KMS-11 (cell line): ENCODE results near the gene CEACAM5.

ENCODE experiments used
- H2AFZ ChIP-seq: fragments of 200-600 bp; sonication (generic); 2 replicates; pipeline ENCODE4 v1.6.1; 2016; ENCODE audit warnings: antibody characterized with exemption, mixed run types, low read depth
- H3K27ac ChIP-seq: fragments of 200-600 bp; sonication (generic); 2 replicates; pipeline ENCODE4 v1.6.1; 2016; ENCODE audit warnings: mild to moderate bottlenecking, mixed run types
- H3K27me3 ChIP-seq: fragments of 200-600 bp; sonication (generic); 2 replicates; pipeline ENCODE4 v1.6.1; 2017; ENCODE audit warnings: mild to moderate bottlenecking, low read depth, mixed run types, moderate library complexity; ENCODE audit not compliant: insufficient read depth
- H3K36me3 ChIP-seq: fragments of 200-600 bp; sonication (generic); 2 replicates; pipeline ENCODE4 v1.6.1; 2017; ENCODE audit warnings: mild to moderate bottlenecking, mixed run types; ENCODE audit not compliant: insufficient read depth
- H3K4me1 ChIP-seq: fragments of 200-600 bp; sonication (generic); 2 replicates; pipeline ENCODE4 v1.6.1; 2016; ENCODE audit warnings: mild to moderate bottlenecking, low read depth, mixed run types; ENCODE audit not compliant: poor library complexity, severe bottlenecking
- H3K4me2 ChIP-seq: fragments of 200-600 bp; sonication (generic); 2 replicates; pipeline ENCODE4 v1.7.0; 2016; ENCODE audit warnings: mild to moderate bottlenecking, mixed run types
- H3K4me3 ChIP-seq: fragments of 200-600 bp; sonication (generic); IDR thresholded peaks from 2 replicates; pipeline ENCODE4 v1.6.1; 2017; ENCODE audit warnings: low read depth, low read length, mixed read lengths; ENCODE audit not compliant: insufficient read depth
- H3K79me2 ChIP-seq: fragments of 200-600 bp; sonication (generic); 2 replicates; pipeline ENCODE4 v1.6.1; 2016; ENCODE audit warnings: low read depth, mixed run types; ENCODE audit not compliant: insufficient read depth
- H3K9ac ChIP-seq: fragments of 200-600 bp; sonication (generic); 2 replicates; pipeline ENCODE4 v1.6.1; 2016; ENCODE audit warnings: mild to moderate bottlenecking, mixed run types
- H4K20me1 ChIP-seq: fragments of 200-600 bp; sonication (generic); 2 replicates; pipeline ENCODE4 v1.6.1; 2016; ENCODE audit warnings: mild to moderate bottlenecking, mixed run types; ENCODE audit not compliant: insufficient read depth
- CTCF ChIP-seq: fragments of 200-600 bp; sonication (generic); conservative IDR thresholded peaks from 2 replicates; pipeline ENCODE4 v1.6.1; 2017; ENCODE audit warnings: low read depth, mild to moderate bottlenecking, antibody characterized with exemption, low read length, moderate library complexity, mixed read lengths

CEACAM5 gene

DNA sequence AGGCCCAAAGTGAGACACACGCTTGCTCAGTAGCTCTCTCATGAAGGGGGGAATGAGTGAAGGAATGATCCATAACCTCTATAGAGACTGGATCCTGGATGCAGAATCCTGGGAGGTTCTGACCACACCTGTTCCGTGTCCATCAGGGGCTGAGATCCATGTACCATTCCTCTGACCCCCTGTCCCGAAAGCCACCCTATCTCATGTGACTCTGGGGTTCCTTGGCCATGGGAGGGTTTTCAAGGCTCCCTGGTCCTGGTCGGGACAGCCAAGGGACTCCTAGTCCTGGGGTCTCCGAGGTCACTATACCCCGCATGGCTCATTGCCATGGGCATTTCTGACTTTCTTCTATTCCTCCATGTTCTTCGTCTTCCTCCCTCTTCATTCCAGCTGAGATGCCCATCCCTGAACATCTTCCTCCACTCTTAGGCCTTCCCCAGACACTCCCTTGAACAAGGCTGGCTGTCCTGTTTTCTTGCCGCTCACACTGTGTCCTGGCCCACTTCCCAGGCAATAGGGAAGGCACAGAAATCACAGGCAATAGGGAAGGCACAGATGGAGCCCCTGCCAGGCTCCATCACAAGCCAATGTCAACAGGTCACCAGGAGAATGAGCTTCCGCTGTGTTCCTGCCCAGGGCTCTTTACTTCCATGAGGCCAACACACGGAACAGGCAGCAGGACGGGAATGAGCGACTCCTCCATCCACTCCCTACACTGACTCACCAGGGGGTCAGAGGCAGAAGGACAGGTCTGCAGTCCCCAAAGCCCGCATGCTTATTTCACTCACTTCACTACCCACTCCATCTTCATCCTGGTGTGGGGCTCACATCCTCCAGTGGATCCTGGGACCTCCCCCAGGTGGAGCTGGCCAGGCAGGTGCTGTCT lies 3.2 kb downstream of the CEACAM5 start:
- Histone ChIP-seq H3K27ac (no peak overlapping the region), H4K20me1 (no peaks in the 10 kb centered on the region), H3K4me2 (no peak overlapping the region), H2AFZ (no peak overlapping the region), H3K9ac (no peak overlapping the region), H3K4me1 (no peaks in the 10 kb centered on the region), H3K79me2 (no peaks in the 10 kb centered on the region), H3K27me3 (peaks cover 72% of the 10 kb centered on the region), H3K36me3 (no peaks in the 10 kb centered on the region), H3K4me3 (no peak overlapping the region)
- no peak for TF ChIP-seq CTCF

- Histone ChIP-seq H3K27ac (no peak overlapping the region), H3K27me3 (peaks cover 89% of the 10 kb centered on the region)
Observed at GRCh38 chr19:41714598-41714997, 6.2 kb downstream of the CEACAM5 start.

DNA sequence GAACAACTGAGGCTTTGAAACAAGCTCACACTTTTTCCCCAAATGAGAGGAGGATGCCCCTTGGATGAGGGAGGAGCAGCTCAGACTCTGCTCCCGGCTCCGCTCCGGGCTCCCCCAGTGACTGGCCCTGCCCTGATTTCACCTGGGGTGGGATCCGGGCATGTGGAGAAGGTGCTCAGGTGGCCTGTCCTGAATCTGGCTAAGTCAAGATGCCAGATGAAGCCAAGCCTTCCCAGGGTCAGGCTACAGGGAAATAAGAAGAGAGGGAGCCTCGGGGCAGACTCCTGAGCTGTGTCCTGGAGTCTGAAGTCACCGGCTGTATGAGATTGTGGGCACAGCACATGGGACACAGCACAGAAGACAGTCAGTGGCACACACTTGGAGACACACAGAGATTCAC lies 10.3 kb downstream of the CEACAM5 start:
- no peak for TF ChIP-seq CTCF
- peaks cover 81% of the 10 kb centered on the region for H3K27me3 ChIP-seq
- no peak overlapping the region for H3K27ac ChIP-seq
- no peak overlapping the region for H2AFZ ChIP-seq
- H3K4me3 ChIP-seq = no peak overlapping the region
- H3K4me2 ChIP-seq = no peak overlapping the region
- no peaks in the 10 kb centered on the region for H3K79me2 ChIP-seq
- H3K4me1 ChIP-seq = no peaks in the 10 kb centered on the region
- H3K36me3 ChIP-seq = no peaks in the 10 kb centered on the region
- no peak overlapping the region for H3K9ac ChIP-seq
- H4K20me1 ChIP-seq = no peaks in the 10 kb centered on the region

More at GRCh38 chr19:41714598-41714997, 6.2 kb downstream of the CEACAM5 start:
- no peak overlapping the region for H3K4me2 ChIP-seq
- H2AFZ ChIP-seq = no peak overlapping the region
- H4K20me1 ChIP-seq = no peaks in the 10 kb centered on the region
- H3K4me3 ChIP-seq = no peak overlapping the region
- no peaks in the 10 kb centered on the region for H3K4me1 ChIP-seq
- H3K36me3 ChIP-seq = no peaks in the 10 kb centered on the region
- TF ChIP-seq CTCF = no peak
- H3K9ac ChIP-seq = no peak overlapping the region
- no peaks in the 10 kb centered on the region for H3K79me2 ChIP-seq

GRCh38 chr19:41720103-41720502 lies 11.7 kb downstream of the CEACAM5 start:
- no peak overlapping the region for H3K4me3 ChIP-seq
- no peaks in the 10 kb centered on the region for H3K79me2 ChIP-seq
- peaks cover 84% of the 10 kb centered on the region for H3K27me3 ChIP-seq
- no peak overlapping the region for H3K9ac ChIP-seq
- no peak overlapping the region for H3K27ac ChIP-seq
- H3K36me3 ChIP-seq = no peaks in the 10 kb centered on the region
- H2AFZ ChIP-seq = no peak overlapping the region
- TF ChIP-seq CTCF = no peak
- H3K4me2 ChIP-seq = no peak overlapping the region
- H3K4me1 ChIP-seq = no peaks in the 10 kb centered on the region
- no peaks in the 10 kb centered on the region for H4K20me1 ChIP-seq
